Gastrocnemius medialis (tissue), 4 donors: ENCODE results near the gene MUC16. TPM values are rescaled to one million over a fixed set of nuclear protein-coding genes. Genes with fewer than 3 reads are reported as not detected.

Experiments used
- ATAC-seq, 2 donors: fragments of 150-250 bp; one replicate each; pipeline ENCODE4 v1.9.1; 2016
- DNase-seq, 2 donors: peaks; one replicate each; pipeline ENCODE4 v3.0.0-alpha.2; 2019
- H3K27ac ChIP-seq, 4 donors: fragments of 200-600 bp; sonication (generic); 1 replicate in 1 of 4; 2 replicates in 3 of 4; pipeline ENCODE4 v1.5.1; 2016 to 2018; ENCODE audit warnings: mild to moderate bottlenecking in 2 of 4, moderate library complexity in 1 of 4
- H3K27me3 ChIP-seq, 3 donors: fragments of 200-600 bp; sonication (generic) in 2 of 3; 1 replicate in 1 of 3; 2 replicates in 2 of 3; pipeline versions ENCODE4 v1.5.1 to v1.6.0; 2016 to 2019; ENCODE audit warnings: mild to moderate bottlenecking in 1 of 3, moderate library complexity in 1 of 3
- H3K36me3 ChIP-seq, 2 donors: fragments of 200-600 bp; sonication (generic) in 1 of 2; one replicate each; pipeline ENCODE4 v1.5.1; 2017 to 2018
- H3K4me1 ChIP-seq, 2 donors: fragments of 200-600 bp; sonication (generic) in 1 of 2; one replicate each; pipeline ENCODE4 v1.5.1; 2016 to 2017; ENCODE audit warnings: mild to moderate bottlenecking in 2 of 2
- H3K4me3 ChIP-seq, 4 donors: fragments of 200-600 bp; sonication (generic) in 3 of 4; 1 replicate in 1 of 4; 2 replicates in 3 of 4; pipeline ENCODE4 v1.5.1; 2016 to 2019; ENCODE audit warnings: mild to moderate bottlenecking in 2 of 4
- H3K9me3 ChIP-seq, 3 donors: fragments of 200-600 bp; sonication (generic) in 2 of 3; 1 replicate in 1 of 3; 2 replicates in 2 of 3; pipeline ENCODE4 v1.5.1; 2016 to 2019
- POLR2A ChIP-seq, 2 donors: fragments of 450-650 bp; IDR thresholded peaks; one replicate each; pipeline ENCODE4 v1.6.1; 2017; ENCODE audit warnings: antibody characterized with exemption in 2 of 2, mild to moderate bottlenecking in 2 of 2, moderate library complexity in 2 of 2
- in situ Hi-C, 4 donors: fragments of 200-750 bp; cut with MboI; loops; one replicate each; pipeline versions ENCODE4 v1.15.0 to v1.8.0; 2017; ENCODE audit warnings: low sequenced_read_pairs in 4 of 4
- intact Hi-C: fragments of 100-400 bp; cut with DNase I; formaldehyde crosslinking; loops from one replicate; pipeline ENCODE4 v1.15.1; 2023; ENCODE audit warnings: low total_unique reads
- total RNA-seq, 4 donors: library from RNA; depleted of rRNA; stranded (reverse); fragments of >200 nt; gene quantifications; one replicate each; pipeline versions ENCODE4 v1.1.0 to v1.2.3, GENCODE V29; 2016
- TF ChIP-seq, protein P1 (sequence below), 5 experiments: fragments of 450-650 bp in 3 of 5; fragments of 200-600 bp in 2 of 5; sonication (generic) in 2 of 5; IDR thresholded peaks in 4 of 5; conservative IDR thresholded peaks in 1 of 5; 1 replicate in 4 of 5; 2 replicates in 1 of 5; pipeline ENCODE4 v1.5.1; 2016 to 2019; ENCODE audit warnings: antibody characterized with exemption in 5 of 5, mild to moderate bottlenecking in 3 of 5, moderate library complexity in 3 of 5

Gene MUC16
- total RNA-seq, 4 donors from 2014 or later: not detected

DNA sequence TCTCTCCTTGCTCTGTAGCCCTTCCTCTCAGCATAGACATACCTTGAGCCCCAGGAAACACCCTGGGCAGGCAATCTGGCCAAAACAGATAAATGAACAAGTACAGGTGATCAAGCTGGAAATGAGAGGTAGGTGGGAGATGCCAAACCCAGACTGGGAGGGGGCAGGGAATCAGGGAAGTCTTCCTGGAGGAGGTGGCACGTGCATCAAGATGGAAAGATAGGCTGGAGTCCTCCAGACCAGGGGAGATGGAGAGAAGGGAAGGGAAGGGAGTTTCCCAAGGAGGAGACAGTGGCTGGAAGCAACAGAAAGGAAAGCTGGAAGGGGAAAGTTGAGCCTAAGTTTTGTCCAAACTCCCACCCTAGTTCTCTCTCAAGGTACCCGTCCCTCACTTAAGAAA lies 1.7 kb upstream of the MUC16 start:
- Histone ChIP-seq H3K4me1 (no peaks in the 10 kb centered on the region), H3K27ac (no peak overlapping the region), H3K9me3 (no peaks in the 10 kb centered on the region), H3K4me3 (no peak overlapping the region), H3K27me3 (no peaks in the 10 kb centered on the region), H3K36me3 (no peaks in the 10 kb centered on the region)
- intact Hi-C loops: no loop called here
- TF ChIP-seq, protein P1, sequence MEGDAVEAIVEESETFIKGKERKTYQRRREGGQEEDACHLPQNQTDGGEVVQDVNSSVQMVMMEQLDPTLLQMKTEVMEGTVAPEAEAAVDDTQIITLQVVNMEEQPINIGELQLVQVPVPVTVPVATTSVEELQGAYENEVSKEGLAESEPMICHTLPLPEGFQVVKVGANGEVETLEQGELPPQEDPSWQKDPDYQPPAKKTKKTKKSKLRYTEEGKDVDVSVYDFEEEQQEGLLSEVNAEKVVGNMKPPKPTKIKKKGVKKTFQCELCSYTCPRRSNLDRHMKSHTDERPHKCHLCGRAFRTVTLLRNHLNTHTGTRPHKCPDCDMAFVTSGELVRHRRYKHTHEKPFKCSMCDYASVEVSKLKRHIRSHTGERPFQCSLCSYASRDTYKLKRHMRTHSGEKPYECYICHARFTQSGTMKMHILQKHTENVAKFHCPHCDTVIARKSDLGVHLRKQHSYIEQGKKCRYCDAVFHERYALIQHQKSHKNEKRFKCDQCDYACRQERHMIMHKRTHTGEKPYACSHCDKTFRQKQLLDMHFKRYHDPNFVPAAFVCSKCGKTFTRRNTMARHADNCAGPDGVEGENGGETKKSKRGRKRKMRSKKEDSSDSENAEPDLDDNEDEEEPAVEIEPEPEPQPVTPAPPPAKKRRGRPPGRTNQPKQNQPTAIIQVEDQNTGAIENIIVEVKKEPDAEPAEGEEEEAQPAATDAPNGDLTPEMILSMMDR (IDR thresholded peaks at IDR 0.05 in 4 of 5, conservative IDR thresholded peaks at IDR 0.05 in 1 of 5): no peak
- no peak for TF ChIP-seq POLR2A (IDR thresholded peaks at IDR 0.05)
- DNase-seq (no peak), ATAC-seq (no peak)
- in situ Hi-C loops: no loop called here

DNA sequence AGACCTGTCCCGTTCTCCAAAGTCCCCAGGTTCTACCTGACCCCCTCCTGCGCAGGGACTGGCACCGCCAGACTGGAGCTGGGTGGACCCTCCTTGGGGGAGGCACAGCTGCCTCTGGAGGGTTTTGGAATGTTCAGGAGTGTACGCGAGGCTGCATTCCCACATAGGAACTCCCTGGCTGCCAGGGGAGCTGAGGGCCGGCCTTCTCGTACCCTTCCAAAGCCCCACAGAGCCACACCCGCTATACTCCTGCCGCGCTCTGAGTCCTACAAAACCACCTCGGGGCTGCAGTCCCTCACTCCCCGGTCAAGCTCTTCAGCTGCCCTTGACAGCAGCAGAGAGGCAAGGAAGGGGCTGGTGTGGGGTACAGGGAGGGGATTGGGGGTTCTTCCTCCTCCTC lies 484 bp upstream of the MUC16 start:
- Histone ChIP-seq H3K4me1 (no peaks in the 10 kb centered on the region), H3K36me3 (no peaks in the 10 kb centered on the region), H3K4me3 (no peak overlapping the region), H3K27me3 (no peaks in the 10 kb centered on the region), H3K27ac (no peak overlapping the region), H3K9me3 (no peaks in the 10 kb centered on the region)
- intact Hi-C loops: no loop called here
- in situ Hi-C loops: no loop called here
- TF ChIP-seq, protein P1 (IDR thresholded peaks at IDR 0.05 in 4 of 5, conservative IDR thresholded peaks at IDR 0.05 in 1 of 5): no peak
- no peak for TF ChIP-seq POLR2A (IDR thresholded peaks at IDR 0.05)
- DNase-seq (no peak), ATAC-seq (no peak)

DNA sequence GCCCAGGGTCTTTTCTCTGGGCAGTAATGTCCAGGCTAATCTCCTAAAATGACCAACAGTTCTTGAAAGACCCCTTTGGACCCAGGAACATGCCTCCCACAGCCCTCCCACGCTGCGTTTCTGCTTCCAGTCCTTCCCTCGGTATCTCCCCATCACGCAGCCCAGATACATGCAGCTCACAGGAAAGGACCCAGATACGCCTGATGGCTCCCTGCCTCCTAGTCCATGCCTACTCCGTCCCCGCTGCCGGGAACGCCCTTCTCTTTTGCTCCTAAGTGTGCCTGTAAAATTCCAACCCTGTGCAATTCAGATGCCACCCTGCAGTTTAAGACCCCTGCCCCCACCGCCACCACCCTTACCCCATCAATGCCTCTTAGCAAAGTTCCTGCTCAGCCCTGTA lies 778 bp downstream of the MUC16 start:
- no peak for TF ChIP-seq POLR2A (IDR thresholded peaks at IDR 0.05)
- TF ChIP-seq, protein P1 (IDR thresholded peaks at IDR 0.05 in 4 of 5, conservative IDR thresholded peaks at IDR 0.05 in 1 of 5): no peak
- Histone ChIP-seq H3K27me3 (no peaks in the 10 kb centered on the region), H3K36me3 (no peaks in the 10 kb centered on the region), H3K27ac (no peak overlapping the region), H3K9me3 (no peaks in the 10 kb centered on the region), H3K4me3 (no peak overlapping the region), H3K4me1 (no peaks in the 10 kb centered on the region)
- in situ Hi-C loops (no loop called here), intact Hi-C loops (no loop called here)
- ATAC-seq (no peak), DNase-seq (no peak)

DNA sequence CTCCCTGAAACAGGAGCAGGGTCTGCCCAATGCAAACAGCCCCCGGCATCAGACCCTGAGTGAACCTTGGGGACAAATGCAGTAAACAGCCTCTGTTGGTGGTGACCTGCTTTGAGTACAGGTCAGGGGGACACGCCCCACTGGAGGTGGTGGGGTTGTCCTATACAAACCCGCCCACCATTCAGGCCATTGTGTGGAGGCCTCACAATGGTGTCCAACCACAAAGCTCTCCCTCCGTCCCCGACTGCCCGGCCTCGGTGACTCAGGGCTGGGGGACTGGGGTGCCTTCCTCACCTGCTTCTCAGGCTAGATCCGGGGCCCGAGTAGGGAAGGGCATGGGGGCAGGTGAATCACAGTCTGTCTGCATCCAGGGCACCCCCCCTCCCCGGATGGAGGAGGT lies 1.5 kb downstream of the MUC16 start:
- intact Hi-C loops: no loop called here
- ATAC-seq: no peak
- no peak for TF ChIP-seq POLR2A (IDR thresholded peaks at IDR 0.05)
- TF ChIP-seq, protein P1 (IDR thresholded peaks at IDR 0.05 in 4 of 5, conservative IDR thresholded peaks at IDR 0.05 in 1 of 5): no peak
- Histone ChIP-seq H3K27me3 (no peaks in the 10 kb centered on the region), H3K36me3 (no peaks in the 10 kb centered on the region), H3K9me3 (no peaks in the 10 kb centered on the region), H3K27ac (no peak overlapping the region), H3K4me3 (no peak overlapping the region), H3K4me1 (no peaks in the 10 kb centered on the region)
- DNase-seq: no peak
- in situ Hi-C loops: no loop called here

DNA sequence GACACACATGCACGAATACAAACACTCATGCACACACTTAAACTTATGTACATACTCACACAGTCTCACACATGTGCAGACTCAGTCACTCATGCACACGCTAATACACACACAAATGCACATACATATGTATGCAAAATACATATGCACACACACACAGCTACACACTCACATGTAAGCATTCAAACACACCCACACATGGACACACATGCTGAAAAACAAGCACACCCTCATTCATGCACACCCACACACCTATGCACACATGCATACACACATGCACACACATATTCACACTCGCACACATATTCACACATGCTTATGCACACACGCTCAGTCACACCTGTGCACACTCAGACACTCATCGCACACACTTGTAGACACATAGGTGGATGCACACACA lies 9.3 kb downstream of the MUC16 start:
- H3K27ac ChIP-seq: no peak overlapping the region
- no peaks in the 10 kb centered on the region for H3K9me3 ChIP-seq
- ATAC-seq (no peak), DNase-seq (no peak)
- H3K4me1 ChIP-seq: no peaks in the 10 kb centered on the region
- in situ Hi-C loops (no loop called here), intact Hi-C loops (no loop called here)
- TF ChIP-seq POLR2A (IDR thresholded peaks at IDR 0.05): no peak
- TF ChIP-seq, protein P1 (IDR thresholded peaks at IDR 0.05 in 4 of 5, conservative IDR thresholded peaks at IDR 0.05 in 1 of 5): no peak
- H3K36me3 ChIP-seq: no peaks in the 10 kb centered on the region
- H3K27me3 ChIP-seq: no peaks in the 10 kb centered on the region
- no peak overlapping the region for H3K4me3 ChIP-seq
